Sigmoid colon (tissue), 7 donors: Measurements from ENCODE around the gene MED25. TPM values are rescaled to one million over a fixed set of nuclear protein-coding genes. Genes with fewer than 3 reads are reported as not detected.

Source experiments
- DNase-seq: peaks from one replicate; pipeline ENCODE4 v3.0.0-alpha.2; 2019
- H3K27ac ChIP-seq, 4 donors: fragments of 200-600 bp; sonication (generic); one replicate each; pipeline ENCODE4 v1.5.1; 2016 to 2019; ENCODE audit warnings: mild to moderate bottlenecking in 1 of 4
- H3K27me3 ChIP-seq, 3 donors: fragments of 200-600 bp; sonication (generic); one replicate each; pipeline ENCODE4 v1.5.1; 2019; ENCODE audit warnings: mild to moderate bottlenecking in 1 of 3
- H3K36me3 ChIP-seq, 4 donors: fragments of 200-600 bp; sonication (generic); one replicate each; pipeline ENCODE4 v1.5.1; 2016 to 2019
- H3K4me1 ChIP-seq, 4 donors: fragments of 200-600 bp; sonication (generic); one replicate each; pipeline ENCODE4 v1.5.1; 2017 to 2019
- H3K4me3 ChIP-seq, 4 donors: fragments of 200-600 bp; sonication (generic); one replicate each; pipeline ENCODE4 v1.5.1; 2017 to 2019; ENCODE audit warnings: mild to moderate bottlenecking in 2 of 4, moderate library complexity in 1 of 4
- H3K9me3 ChIP-seq, 4 donors: fragments of 200-600 bp in 3 of 4; sonication (generic) in 3 of 4; one replicate each; pipeline versions ENCODE4 v1.5.1 to v1.6.1; 2013 to 2019
- EP300 ChIP-seq, 4 donors: sonication (generic); formaldehyde crosslinking; IDR thresholded peaks; one replicate each; pipeline ENCODE4 v1.6.1; 2017; ENCODE audit warnings: antibody characterized with exemption in 4 of 4
- POLR2A ChIP-seq, 2 donors: fragments of 450-650 bp; IDR thresholded peaks; one replicate each; pipeline ENCODE4 v1.6.1; 2016; ENCODE audit warnings: antibody characterized with exemption in 2 of 2, mild to moderate bottlenecking in 2 of 2, moderate library complexity in 2 of 2
- POLR2AphosphoS5 ChIP-seq, 4 donors: sonication (generic); formaldehyde crosslinking; IDR thresholded peaks; one replicate each; pipeline ENCODE4 v1.6.1; 2017; ENCODE audit warnings: antibody characterized with exemption in 4 of 4
- WGBS, 2 donors: extraction: QIAGEN DNeasy Blood & Tissue Kit; methylation state at CpG; one replicate each; pipeline ENCODE4 v1.1.7; 2013; 5-methylcytosine and 5-hydroxymethylcytosine counted together
- intact Hi-C: fragments of 100-400 bp; cut with DNase I; formaldehyde crosslinking; loops from one replicate; pipeline ENCODE4 v1.15.1; 2023
- polyA plus RNA-seq, 3 donors: library from polyadenylated mRNA; stranded (reverse); fragments of 200-250 nt; gene quantifications; one replicate each; pipeline ENCODE4 v1.2.3, GENCODE V29; 2013
- total RNA-seq, 4 donors: library from RNA; depleted of rRNA; stranded (reverse); fragments of >200 nt; gene quantifications; one replicate each; pipeline ENCODE4 v1.1.0, GENCODE V29; 2016
- TF ChIP-seq, protein P1 (sequence below), 4 experiments: fragments of 450-650 bp in 3 of 4; fragments of 200-600 bp in 1 of 4; IDR thresholded peaks; one replicate each; pipeline ENCODE4 v1.5.1; 2016 to 2019; ENCODE audit warnings: antibody characterized with exemption in 4 of 4, mild to moderate bottlenecking in 3 of 4, moderate library complexity in 2 of 4
- donor health status: healthy with polysubstance abuse.
- donor health status: Bipolar disorder and iron deficiency.
- donor health status: healthy.

MED25 gene
- total and polyA plus RNA-seq, 7 donors: 17.8 to 45.4 (median 23.3) TPM

DNA sequence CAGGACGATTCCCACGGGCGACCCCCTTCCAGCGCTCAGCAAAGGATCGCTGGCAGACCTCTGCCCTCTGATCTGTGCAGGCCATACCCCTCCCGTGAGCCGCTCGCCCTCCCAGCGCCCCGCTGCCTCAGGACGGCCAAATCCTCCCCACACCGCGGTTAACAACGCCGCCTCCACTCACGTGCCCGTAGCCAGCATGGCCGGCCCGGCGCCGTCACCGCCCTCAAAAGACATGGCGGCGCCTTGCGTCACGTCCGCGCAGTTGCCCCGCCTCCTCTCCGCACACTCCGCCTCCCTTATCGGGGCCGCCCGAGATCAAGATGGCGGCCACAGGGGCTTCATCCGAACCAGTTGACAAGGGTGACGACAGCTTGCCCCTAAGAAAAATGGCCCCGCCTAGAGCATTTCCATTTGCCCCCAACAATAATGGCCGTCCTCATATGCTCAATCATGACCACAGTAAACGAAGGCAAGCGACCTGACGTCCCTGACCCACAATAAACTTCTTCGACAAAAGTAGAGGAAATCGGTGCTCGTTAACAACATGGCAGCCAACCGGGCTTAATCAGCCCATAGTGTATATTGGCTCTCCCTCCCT is 58.4 kb downstream of the MED25 start:
- peaks cover 0 to 33% (median 29%) of the 10 kb centered on the region in 4 donors for H3K4me1 ChIP-seq

DNA sequence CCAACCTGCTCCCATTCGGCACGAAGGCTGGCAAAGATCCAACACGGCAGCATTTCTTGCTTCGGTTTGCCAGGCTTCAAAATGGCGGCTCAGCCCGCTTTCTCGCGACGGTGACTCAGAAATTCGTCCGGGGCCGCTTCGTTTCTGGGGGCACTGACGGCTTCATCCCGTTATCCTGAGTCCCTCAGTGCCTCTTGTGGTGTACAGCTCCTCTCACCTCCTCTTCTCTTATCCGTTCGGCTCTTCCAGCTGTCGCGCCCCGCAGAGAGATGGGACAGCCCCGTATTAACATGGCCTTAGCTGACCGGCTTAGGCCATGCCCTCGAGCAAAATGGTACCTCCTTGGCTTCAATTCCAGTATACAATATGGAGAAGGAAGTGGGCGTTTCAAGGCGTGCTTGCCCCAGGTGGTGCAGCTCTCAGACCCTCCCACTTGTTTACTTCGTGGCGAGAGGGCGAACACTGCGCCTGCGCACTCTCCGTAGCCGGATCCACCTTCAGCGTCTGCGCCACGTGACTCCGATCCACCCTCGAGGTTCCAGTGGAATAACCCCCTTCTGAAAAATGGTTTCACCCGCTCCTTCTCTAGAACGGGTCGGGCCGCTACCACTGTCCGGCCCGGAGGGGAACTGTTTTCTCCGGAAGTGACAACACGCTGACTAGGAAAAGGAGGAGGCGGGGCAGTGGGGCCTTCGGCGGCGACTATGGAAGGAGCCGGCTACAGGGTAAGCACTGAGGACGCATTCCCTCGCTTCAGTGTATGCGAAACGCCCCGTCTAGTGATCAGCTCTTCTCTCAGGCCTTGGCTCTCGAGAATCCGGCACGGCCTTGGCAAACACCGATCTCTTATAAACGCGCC is 59.2 kb downstream of the MED25 start, which contains the start of the genes AKT1S1 and TBC1D17:
Gene AKT1S1 (minus strand): TSS at position 336 of the 859 bp plus-strand sequence. CDS start 4,060 bp downstream, outside the sequence.
Gene TBC1D17 (plus strand): TSS at position 683 of the 859 bp plus-strand sequence. CDS start 22 bp downstream, at position 705.
- Histone ChIP-seq H3K27me3 (no peaks in the 10 kb centered on the region), H3K4me1 (peaks cover 0 to 33% (median 29%) of the 10 kb centered on the region in 4 donors), H3K9me3 (no peaks in the 10 kb centered on the region), H3K4me3 (peak within 1 kb of the TSS; percentile 61 to 100 (median 91)), H3K27ac (peak within 1 kb of the TSS; percentile 92 to 100 (median 96)), H3K36me3 (peaks cover 26 to 47% (median 30%) of the 10 kb centered on the region in 4 donors)
- DNase-seq: peak; percentile 100
- 0% methylated on average over 61 of the region's 61 CpGs for WGBS, 2 donors
- intact Hi-C loops: loop anchor here (2.0 to 5.0 kb wide), 5 partner anchors 64 to 425 kb away; partner anchors contain the start of genes ALDH16A1, AP2A1, FUZ and PIH1D1
- peak in 2 of 4 donors; percentile 27 to 61 for TF ChIP-seq EP300 (IDR thresholded peaks at IDR 0.05)
- TF ChIP-seq POLR2AphosphoS5 (IDR thresholded peaks at IDR 0.05): peak; percentile 78 to 96 (median 89)
- peak; percentile 76 to 92 for TF ChIP-seq POLR2A (IDR thresholded peaks at IDR 0.05)
- TF ChIP-seq, protein P1, sequence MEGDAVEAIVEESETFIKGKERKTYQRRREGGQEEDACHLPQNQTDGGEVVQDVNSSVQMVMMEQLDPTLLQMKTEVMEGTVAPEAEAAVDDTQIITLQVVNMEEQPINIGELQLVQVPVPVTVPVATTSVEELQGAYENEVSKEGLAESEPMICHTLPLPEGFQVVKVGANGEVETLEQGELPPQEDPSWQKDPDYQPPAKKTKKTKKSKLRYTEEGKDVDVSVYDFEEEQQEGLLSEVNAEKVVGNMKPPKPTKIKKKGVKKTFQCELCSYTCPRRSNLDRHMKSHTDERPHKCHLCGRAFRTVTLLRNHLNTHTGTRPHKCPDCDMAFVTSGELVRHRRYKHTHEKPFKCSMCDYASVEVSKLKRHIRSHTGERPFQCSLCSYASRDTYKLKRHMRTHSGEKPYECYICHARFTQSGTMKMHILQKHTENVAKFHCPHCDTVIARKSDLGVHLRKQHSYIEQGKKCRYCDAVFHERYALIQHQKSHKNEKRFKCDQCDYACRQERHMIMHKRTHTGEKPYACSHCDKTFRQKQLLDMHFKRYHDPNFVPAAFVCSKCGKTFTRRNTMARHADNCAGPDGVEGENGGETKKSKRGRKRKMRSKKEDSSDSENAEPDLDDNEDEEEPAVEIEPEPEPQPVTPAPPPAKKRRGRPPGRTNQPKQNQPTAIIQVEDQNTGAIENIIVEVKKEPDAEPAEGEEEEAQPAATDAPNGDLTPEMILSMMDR (IDR thresholded peaks at IDR 0.05): no peak

More for the DNA sequence above, 58.4 kb downstream of the MED25 start:
- peak overlapping the region; percentile 61 to 100 (median 91) for H3K4me3 ChIP-seq
- no peaks in the 10 kb centered on the region for H3K9me3 ChIP-seq
- H3K27ac ChIP-seq: peak overlapping the region; percentile 92 to 100 (median 96)
- 0% methylated on average over 46 of the region's 46 CpGs for WGBS, 2 donors
- DNase-seq: peak; percentile 99
- H3K27me3 ChIP-seq: no peaks in the 10 kb centered on the region
- TF ChIP-seq, protein P1 (IDR thresholded peaks at IDR 0.05): no peak
- no peak for TF ChIP-seq EP300 (IDR thresholded peaks at IDR 0.05)
- peak; percentile 50 to 80 (median 54) for TF ChIP-seq POLR2AphosphoS5 (IDR thresholded peaks at IDR 0.05)
- peak in 1 of 2 donors; percentile 7 for TF ChIP-seq POLR2A (IDR thresholded peaks at IDR 0.05)
- intact Hi-C loops: loop anchor here (1.0 to 5.0 kb wide), 6 partner anchors 59 to 424 kb away; partner anchors contain the start of genes ALDH16A1, AP2A1, FUZ and PIH1D1
- peaks cover 20 to 43% (median 22%) of the 10 kb centered on the region in 4 donors for H3K36me3 ChIP-seq

DNA sequence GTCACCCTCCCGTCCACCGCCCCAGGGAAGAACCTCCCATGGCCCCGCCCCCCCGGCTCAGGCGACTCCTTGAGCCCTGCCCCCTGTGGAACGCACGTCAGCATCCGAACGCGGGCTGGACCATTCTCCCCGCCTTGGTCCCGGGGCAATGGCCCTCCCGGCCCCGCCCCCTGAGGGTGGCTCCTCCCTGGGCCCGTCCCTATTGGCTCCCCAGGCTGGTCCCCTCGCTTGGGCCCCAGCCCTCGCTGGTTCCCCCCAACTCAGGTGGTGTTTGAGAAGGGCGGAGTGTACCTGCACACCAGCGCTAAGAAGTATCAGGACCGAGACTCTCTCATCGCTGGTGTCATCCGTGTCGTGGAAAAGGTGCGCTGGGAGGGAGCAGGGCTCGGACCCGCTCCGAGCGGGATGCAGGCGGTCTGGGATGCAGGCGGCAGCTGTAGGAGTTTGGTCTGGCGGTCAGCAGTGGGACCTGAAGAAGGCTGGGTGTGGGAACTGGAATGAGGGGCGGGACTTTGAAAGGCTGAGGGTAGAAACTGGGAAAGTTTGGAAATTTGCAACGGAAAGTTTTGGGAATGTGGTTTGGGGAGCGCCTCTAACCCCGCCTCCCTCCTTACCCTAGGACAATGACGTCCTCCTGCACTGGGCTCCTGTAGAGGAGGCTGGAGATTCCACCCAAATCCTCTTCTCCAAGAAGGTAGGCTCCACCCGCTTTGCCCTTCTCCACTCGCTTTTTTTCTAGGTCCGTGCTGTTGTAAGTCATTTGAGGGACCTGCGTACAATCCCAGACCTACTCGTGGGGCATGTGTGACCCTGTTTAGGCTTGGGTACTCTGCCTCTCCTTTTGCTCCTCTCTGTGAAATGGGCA is 60.0 kb downstream of the MED25 start:
- Histone ChIP-seq H3K4me3 (peak overlapping the region; percentile 61 to 100 (median 78)), H3K27me3 (no peaks in the 10 kb centered on the region), H3K27ac (peak overlapping the region; percentile 92 to 100 (median 96)), H3K36me3 (peaks cover 35 to 47% (median 38%) of the 10 kb centered on the region in 4 donors), H3K9me3 (no peaks in the 10 kb centered on the region), H3K4me1 (peaks cover 0 to 33% (median 25%) of the 10 kb centered on the region in 4 donors)
- no peak for TF ChIP-seq POLR2AphosphoS5 (IDR thresholded peaks at IDR 0.05)
- TF ChIP-seq POLR2A (IDR thresholded peaks at IDR 0.05): no peak
- no peak for TF ChIP-seq EP300 (IDR thresholded peaks at IDR 0.05)
- TF ChIP-seq, protein P1 (IDR thresholded peaks at IDR 0.05): no peak
- intact Hi-C loops: loop anchor here (2.0 to 5.0 kb wide), 5 partner anchors 65 to 426 kb away; partner anchors contain the start of genes ALDH16A1, AP2A1, FUZ and PIH1D1
- peak; percentile 99 for DNase-seq
- WGBS, 2 donors: 10% methylated on average over 41 of the region's 41 CpGs

DNA sequence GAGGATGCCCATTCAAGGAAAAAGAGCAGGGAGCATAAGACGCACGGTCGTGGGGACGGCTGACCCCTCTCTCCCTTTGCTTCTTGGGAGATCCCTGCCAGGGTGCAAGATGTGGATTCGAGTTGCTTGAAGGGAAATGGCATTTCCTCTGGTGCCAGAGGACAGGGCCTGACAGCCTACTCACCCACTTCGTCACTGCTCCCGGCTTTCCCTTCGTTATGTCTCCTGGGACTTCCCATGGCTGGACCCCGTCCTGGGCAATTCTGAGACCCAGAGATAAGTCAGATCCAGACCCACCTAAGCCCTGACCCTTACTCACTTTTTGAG is 60.6 kb downstream of the MED25 start:
- Histone ChIP-seq H3K4me1 (peaks cover 0 to 33% (median 25%) of the 10 kb centered on the region in 4 donors), H3K36me3 (peaks cover 41 to 52% (median 44%) of the 10 kb centered on the region in 4 donors), H3K9me3 (no peaks in the 10 kb centered on the region), H3K27me3 (no peaks in the 10 kb centered on the region), H3K4me3 (peak overlapping the region in 1 of 4 donors; percentile 85), H3K27ac (peak overlapping the region; percentile 92 to 100 (median 96))
- TF ChIP-seq POLR2AphosphoS5 (IDR thresholded peaks at IDR 0.05) (no peak), EP300 (IDR thresholded peaks at IDR 0.05) (no peak)
- TF ChIP-seq, protein P1 (IDR thresholded peaks at IDR 0.05): no peak
- 91 to 93% methylated on average over 9 of the region's 9 CpGs for WGBS, 2 donors
- DNase-seq: no peak
- intact Hi-C loops: loop anchor here (5.0 kb wide), 2 partner anchors 381 to 426 kb away; partner anchors contain the start of genes ALDH16A1, PIH1D1 and RPS11
